Stimulated activated CD8-positive, alpha-beta memory T cell treated with anti-CD3 and anti-CD28 coated beads, Interleukin-15, amount 100 ng/mL, for 1 hour (primary cell): ENCODE results near the gene SOSTDC1.
"Not testable (repeated sequence)": the region's sequence is repeated elsewhere in the genome, so short reads cannot be mapped to it uniquely, and the experiment has no call there.

Source experiments
- DNase-seq: peaks from one replicate; pipeline ENCODE4 v3.0.0-alpha.2; 2020; ENCODE audit warnings: low read depth

SOSTDC1 gene, protein sequence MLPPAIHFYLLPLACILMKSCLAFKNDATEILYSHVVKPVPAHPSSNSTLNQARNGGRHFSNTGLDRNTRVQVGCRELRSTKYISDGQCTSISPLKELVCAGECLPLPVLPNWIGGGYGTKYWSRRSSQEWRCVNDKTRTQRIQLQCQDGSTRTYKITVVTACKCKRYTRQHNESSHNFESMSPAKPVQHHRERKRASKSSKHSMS

GRCh38 chr7:16465469-16466361, at the start of gene SOSTDC1:
TSS of gene SOSTDC1 (minus strand) at chr7:16465738. CDS start at chr7:16465668, 70 bp downstream.
- no peak for DNase-seq

DNA sequence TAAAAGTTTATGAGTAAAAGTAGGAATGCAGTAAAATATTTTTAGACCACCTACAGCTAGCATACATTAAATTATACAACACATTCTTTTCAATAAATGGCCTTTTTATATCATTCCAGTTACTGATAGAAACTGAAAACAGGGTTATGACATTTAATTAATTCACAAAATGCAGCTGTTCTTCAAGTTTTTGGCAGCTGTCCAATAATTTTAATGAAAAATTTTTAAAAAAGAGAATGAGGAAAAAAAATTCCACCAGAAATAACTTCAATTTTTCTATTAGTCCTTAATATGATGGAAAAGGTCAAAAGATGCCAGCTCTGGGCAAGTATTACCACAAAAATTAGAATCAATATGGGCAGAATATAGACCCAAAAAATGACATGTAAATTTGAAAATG, 49.2 kb upstream of the SOSTDC1 start:
- no peak for DNase-seq

DNA sequence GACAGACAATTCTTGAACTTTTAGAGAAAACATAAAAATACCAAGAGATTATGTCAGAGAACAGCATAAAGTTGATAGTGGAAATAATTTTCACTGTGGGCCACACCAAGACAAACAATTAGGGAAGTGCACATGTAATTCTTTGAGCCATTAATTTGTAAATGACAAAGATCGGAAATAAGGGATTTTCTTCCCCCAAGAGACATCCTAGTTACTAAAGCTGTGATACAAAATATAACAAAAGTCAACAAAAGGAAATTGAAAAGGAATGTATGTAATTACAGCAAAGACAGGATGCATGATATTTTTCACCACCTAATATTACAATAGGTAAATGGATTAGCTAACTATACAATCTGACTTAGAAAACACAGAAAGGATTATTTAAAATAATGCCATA, 48.7 kb upstream of the SOSTDC1 start:
- no peak for DNase-seq

GRCh38 chr7:16512097-16512496, 46.6 kb upstream of the SOSTDC1 start:
- DNase-seq = no peak

DNA sequence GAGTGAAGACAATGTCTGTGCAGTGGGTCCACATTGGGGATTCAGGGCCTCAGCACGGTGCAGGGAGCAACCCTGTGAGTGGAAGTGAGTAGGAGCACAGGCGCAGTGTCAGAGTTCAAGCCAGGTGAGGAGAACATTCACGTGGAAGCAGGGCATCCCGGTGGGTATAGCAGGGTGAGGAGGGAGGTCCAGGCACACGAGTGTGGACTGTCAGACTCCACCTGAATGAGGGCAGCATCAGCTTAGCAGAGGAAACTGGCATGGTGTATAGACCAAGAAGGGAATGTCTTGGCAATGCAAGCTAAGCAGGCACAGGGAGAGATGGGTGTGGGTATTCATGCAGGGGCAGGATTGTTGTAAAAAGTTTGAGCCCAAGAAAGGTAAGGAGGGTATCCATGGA, 45.8 kb upstream of the SOSTDC1 start:
- DNase-seq = no peak

DNA sequence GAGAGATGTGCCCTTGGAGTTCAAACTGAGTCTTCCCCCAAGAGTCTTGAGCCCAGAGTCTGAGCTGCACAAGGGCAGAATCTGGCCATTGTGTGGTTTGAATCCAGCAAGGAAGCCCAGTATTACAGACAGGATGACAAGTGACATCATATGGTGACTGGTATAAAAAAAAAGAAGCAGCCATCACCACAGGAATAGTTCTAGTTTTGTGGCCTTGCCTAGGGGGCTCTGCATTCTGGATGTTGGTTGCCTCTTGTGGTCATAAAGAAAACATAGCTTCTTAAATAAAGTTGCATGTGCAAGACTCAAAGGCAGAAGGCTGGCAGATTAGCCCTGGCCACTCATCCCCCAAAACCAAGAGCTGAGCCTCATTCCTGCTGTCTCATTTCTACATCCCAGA, 44.3 kb upstream of the SOSTDC1 start:
- DNase-seq = no peak

- not testable (repeated sequence) for DNase-seq
Observed at GRCh38 chr7:16506422-16506821, 40.9 kb upstream of the SOSTDC1 start.

DNA sequence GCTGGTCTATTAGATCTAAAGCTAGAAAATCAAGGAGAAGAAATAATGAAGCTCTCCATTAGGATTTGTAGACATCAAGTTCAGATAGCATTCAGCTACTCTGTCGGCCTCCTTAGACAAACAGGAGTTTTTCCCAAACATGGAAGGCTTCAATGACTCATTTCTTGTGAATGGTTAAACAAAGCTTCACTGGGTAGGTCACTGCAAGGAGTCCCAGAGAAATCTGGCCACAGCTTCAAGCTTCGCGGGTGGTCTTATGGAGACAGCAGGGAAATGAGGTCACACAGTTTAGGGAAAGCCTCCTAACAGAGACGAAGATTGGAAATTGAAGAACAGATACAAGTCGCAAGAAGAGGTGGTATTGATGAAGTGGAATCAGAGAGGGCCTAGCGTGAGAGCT, 38.5 kb upstream of the SOSTDC1 start:
- DNase-seq = no peak

- no peak for DNase-seq
Observed at GRCh38 chr7:16502303-16502702, 36.8 kb upstream of the SOSTDC1 start.

DNA sequence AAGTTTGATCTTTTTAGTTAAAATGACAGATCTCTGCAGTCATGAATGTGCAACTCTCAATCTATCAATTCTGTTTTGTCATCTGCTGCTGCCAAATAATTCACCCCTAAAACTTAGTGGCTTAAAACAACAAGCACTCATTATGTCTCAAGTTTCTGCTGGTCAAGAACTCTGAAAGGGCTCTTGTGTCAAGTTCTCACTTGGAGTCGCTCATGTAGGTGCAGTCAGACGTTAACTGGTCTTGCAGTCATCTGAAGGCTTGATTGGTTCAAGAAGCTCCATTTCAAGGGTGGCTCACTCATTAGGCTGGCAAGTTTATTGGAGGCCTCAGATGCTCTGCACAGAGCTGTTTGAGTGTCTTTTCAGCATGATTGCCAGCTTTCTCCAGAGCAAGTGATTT, 32.6 kb upstream of the SOSTDC1 start:
- DNase-seq = no peak

- no peak for DNase-seq
Observed at GRCh38 chr7:16494955-16495719, 29.6 kb upstream of the SOSTDC1 start.

GRCh38 chr7:16494551-16494950, 29.0 kb upstream of the SOSTDC1 start:
- no peak for DNase-seq

GRCh38 chr7:16493266-16493665, 27.7 kb upstream of the SOSTDC1 start:
- DNase-seq = no peak

GRCh38 chr7:16492513-16493062, 27.1 kb upstream of the SOSTDC1 start:
- DNase-seq = no peak

DNA sequence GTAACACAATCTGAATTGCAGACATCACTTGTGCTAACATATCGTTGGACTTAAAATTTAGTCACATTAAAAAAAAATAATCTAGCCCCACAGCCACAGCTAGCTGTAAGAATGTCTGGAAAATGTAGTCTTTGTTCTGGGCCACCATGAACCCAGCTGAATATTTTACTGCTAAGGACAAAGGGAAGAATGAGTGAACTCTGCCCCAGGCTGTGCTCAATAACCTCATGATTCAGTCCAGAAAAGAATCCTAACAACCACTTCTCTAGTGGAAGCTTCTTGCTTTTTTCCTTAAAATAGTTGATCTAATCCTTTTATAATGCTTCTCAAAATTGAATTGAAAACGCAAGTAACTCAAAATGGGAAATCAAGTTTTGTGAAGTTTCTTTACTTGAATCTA, 25.6 kb upstream of the SOSTDC1 start:
- DNase-seq = no peak

- DNase-seq = no peak
Observed at GRCh38 chr7:16484453-16485158, 19.1 kb upstream of the SOSTDC1 start.

DNA sequence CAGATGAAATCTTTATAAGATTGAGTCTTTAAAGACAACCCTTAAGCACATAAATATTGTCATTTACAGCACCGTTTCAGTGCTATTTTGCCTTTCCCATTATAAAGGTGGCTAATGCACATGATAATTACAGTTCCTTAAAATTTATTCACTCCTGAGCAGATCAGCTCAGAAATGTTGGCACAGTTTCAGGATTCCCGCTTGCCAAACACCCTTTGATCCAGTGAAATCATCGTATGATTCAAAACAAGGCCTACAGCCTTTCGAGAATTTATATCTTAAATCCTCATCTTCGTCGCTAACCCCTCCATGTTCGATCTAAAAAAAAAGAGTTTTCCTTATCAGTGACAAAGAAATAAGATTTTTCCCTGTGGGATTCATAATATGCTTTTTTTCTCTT, 14.1 kb upstream of the SOSTDC1 start:
- no peak for DNase-seq

DNA sequence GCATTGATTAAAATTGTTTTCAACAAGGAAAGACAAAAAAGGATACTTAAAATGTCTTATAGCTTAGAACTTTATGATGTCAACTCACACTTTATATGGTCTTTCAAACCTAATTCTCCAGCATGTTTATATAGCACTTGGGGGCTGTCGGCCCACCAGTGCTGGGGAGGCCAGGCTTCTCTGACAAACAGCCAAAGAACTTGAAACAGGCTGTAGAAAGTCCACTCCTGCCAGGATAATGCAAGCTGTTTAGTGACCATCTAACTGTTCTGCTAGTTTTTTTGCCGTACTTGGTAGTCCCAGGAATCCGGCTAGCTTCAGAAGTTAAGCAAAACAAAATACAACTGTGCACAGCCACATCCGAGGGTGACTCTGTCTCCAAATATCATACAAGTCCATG, 13.6 kb upstream of the SOSTDC1 start:
- no peak for DNase-seq

GRCh38 chr7:16471933-16472332, 6.4 kb upstream of the SOSTDC1 start:
- no peak for DNase-seq

GRCh38 chr7:16463949-16464715, 1.4 kb downstream of the SOSTDC1 start:
- DNase-seq = no peak

DNA sequence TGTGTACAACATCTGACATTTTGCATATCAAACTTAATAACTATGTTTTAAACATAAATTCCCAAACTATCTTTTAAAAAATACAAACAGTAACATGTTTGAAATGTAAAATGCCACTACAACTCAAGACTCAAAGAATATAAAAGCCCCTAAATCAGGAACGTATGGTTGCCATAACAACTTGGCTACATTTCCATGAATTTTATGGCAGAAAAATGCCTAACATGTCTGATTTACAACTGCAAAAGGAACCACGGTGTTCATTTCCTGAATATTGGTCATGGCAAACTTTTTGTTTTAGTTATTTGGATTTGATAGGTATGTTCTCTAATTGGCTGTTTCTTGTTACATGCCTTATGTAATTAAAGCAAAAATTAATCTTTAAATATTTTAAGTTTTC, 2.0 kb downstream of the SOSTDC1 start:
- DNase-seq = no peak
